ENCODE measurements around the gene EP300.

- TF ChIP-seq EZH2 (IDR thresholded peaks at IDR 0.05; ENCODE audit: low read depth, low read length, severe bottlenecking) (no peak), SP1 (IDR thresholded peaks at IDR 0.05; ENCODE audit: low read depth, low read length) (no peak), TCF12 (IDR thresholded peaks at IDR 0.05; ENCODE audit: low read depth, low read length) (no peak), CTCF (IDR thresholded peaks at IDR 0.05; ENCODE audit: control extremely low read depth in 1 of 3, insufficient read depth in 1 of 3, low read depth in 1 of 3, low read length in 3 of 3) (no peak), MAFK (IDR thresholded peaks at IDR 0.05; ENCODE audit: low read depth, low read length) (no peak), CEBPB (IDR thresholded peaks at IDR 0.05; ENCODE audit: low read depth, low read length) (no peak), POLR2A (IDR thresholded peaks at IDR 0.05; ENCODE audit: control extremely low read depth in 1 of 2, low read depth in 2 of 2, low read length in 2 of 2) (no peak)
These were observed 55.3 kb downstream of the EP300 start for GRCh38 chr22:41147722-41148121.
